ENCODE measurements around the gene MLH1. TPM values are rescaled to one million over a fixed set of nuclear protein-coding genes. Genes with fewer than 3 reads are reported as not detected.

The MLH1 gene
- total and polyA plus RNA-seq, 2 experiments from 2014 or later, result 27.8 to 36.3 TPM

- Histone ChIP-seq H3K4me2 (ENCODE audit: unreplicated experiment) (no peak overlapping the region), H3K27ac (no peak overlapping the region), H3K27me3 (replicated peaks; ENCODE audit: insufficient read depth) (no peaks in the 10 kb centered on the region), H3K9me3 (ENCODE audit: low read depth) (no peaks in the 10 kb centered on the region), H3K36me3 (ENCODE audit: low read depth) (peaks cover 12% of the 10 kb centered on the region), H4K20me1 (ENCODE audit: insufficient read depth) (no peaks in the 10 kb centered on the region), H3F3A (ENCODE audit: insufficient read depth) (peaks cover 35% of the 10 kb centered on the region), H3K4me1 (ENCODE audit: insufficient read depth) (peaks cover 27% of the 10 kb centered on the region), H3K4me3 (no peak overlapping the region), H2AFZ (no peak overlapping the region), H3K9me2 (ENCODE audit: insufficient read depth) (no peaks in the 10 kb centered on the region), H3K9ac (no peak overlapping the region), H3K79me2 (ENCODE audit: insufficient read depth) (peaks cover 77% of the 10 kb centered on the region)
- in situ Hi-C loops (cut with MboI), result no loop called here
- no peak for DNase-seq
- TF ChIP-seq EZH2phosphoT487 (IDR thresholded peaks at IDR 0.05; ENCODE audit: insufficient read depth, low read depth) (no peak), EZH2 (IDR thresholded peaks at IDR 0.05; ENCODE audit: insufficient read depth, poor library complexity, severe bottlenecking) (no peak)
Measured at GRCh38 chr3:37099469-37099868, 106.2 kb downstream of the MLH1 start.

DNA sequence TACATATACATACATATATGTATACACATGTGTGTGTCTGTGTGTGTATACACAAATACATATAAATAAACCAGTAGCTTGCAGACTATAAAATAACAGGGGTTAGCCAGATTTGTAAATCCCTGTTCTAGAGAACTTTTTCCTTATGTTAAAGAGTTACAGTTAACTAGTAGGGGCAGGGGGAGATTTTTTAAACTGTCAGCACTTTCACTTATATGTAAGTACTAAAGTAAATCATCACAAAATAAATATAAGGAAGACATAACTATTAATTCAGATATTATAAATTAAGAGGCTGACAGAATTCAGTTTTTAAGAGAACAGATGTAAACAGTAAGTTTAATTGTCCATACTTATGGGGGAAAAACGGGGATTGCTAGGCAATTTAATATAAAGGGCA, 107.1 kb downstream of the MLH1 start:
- Histone ChIP-seq H3K27ac (no peak overlapping the region), H3K79me2 (ENCODE audit: insufficient read depth) (peaks cover 79% of the 10 kb centered on the region), H3K9me3 (ENCODE audit: low read depth) (no peaks in the 10 kb centered on the region), H3K4me3 (no peak overlapping the region), H3K4me1 (ENCODE audit: insufficient read depth) (peaks cover 27% of the 10 kb centered on the region), H3K9me2 (ENCODE audit: insufficient read depth) (no peaks in the 10 kb centered on the region), H2AFZ (no peak overlapping the region), H3K36me3 (ENCODE audit: low read depth) (peaks cover 6% of the 10 kb centered on the region; the same call in 1 of the 2 replicates), H4K20me1 (ENCODE audit: insufficient read depth) (no peaks in the 10 kb centered on the region), H3K4me2 (ENCODE audit: unreplicated experiment) (no peak overlapping the region), H3K27me3 (replicated peaks; ENCODE audit: insufficient read depth) (no peaks in the 10 kb centered on the region), H3F3A (ENCODE audit: insufficient read depth) (peaks cover 35% of the 10 kb centered on the region), H3K9ac (no peak overlapping the region)
- in situ Hi-C loops (cut with MboI), result no loop called here
- whole genome bisulfite sequencing, 2 experiments (ENCODE audit: low coverage in 1 of 2, low lambda C conversion rate in 2 of 2, missing lambda C conversion rate in 2 of 2), result 95 to 100% methylated on average over 1 of the region's 1 CpG
- TF ChIP-seq EZH2phosphoT487 (IDR thresholded peaks at IDR 0.05; ENCODE audit: insufficient read depth, low read depth), result no peak
- TF ChIP-seq EZH2 (IDR thresholded peaks at IDR 0.05; ENCODE audit: insufficient read depth, poor library complexity, severe bottlenecking), result no peak
- DNase-seq, result no peak

Small RNA genes lying within 50 kb of the gene (small RNA-seq; reads per million reads assigned to genes)
- not detected for gene RF00019 (ENCODE audit: low read depth, low replicate concordance)
- not detected for gene RNU6ATAC4P (ENCODE audit: low read depth, low replicate concordance)

Other genes with a start within 250 kb of the MLH1 start
- gene DCLK3, start 229.0 kb upstream of the MLH1 start, total RNA-seq (2014; rRNA removed; shearing (Covaris generic)), result under 0.01 TPM in 1 of 2 replicates, not detected in the other
- gene DCLK3, start 229.0 kb upstream of the MLH1 start, polyA plus RNA-seq (2016; fragmentation: Nextera tagmentation; extraction: Ambion mirVana), result not detected in 2 replicates
- 6.6 and 10.3 TPM in 2 replicates for gene TRANK1, start 48.5 kb upstream of the MLH1 start, total RNA-seq (2014; rRNA removed; shearing (Covaris generic))
- 2.7 and 5.2 TPM in 2 replicates for gene TRANK1, start 48.5 kb upstream of the MLH1 start, polyA plus RNA-seq (2016; fragmentation: Nextera tagmentation; extraction: Ambion mirVana)
- 9.5 and 20.2 TPM in 2 replicates for gene EPM2AIP1, start 387 bp upstream of the MLH1 start, total RNA-seq (2014; rRNA removed; shearing (Covaris generic))
- gene EPM2AIP1, start 387 bp upstream of the MLH1 start, polyA plus RNA-seq (2016; fragmentation: Nextera tagmentation; extraction: Ambion mirVana), result 7.5 and 8.7 TPM in 2 replicates
- gene LRRFIP2, start 181.1 kb downstream of the MLH1 start, total RNA-seq (2014; rRNA removed; shearing (Covaris generic)), result 77.7 and 83.8 TPM in 2 replicates
- 73.1 and 77.6 TPM in 2 replicates for gene LRRFIP2, start 181.1 kb downstream of the MLH1 start, polyA plus RNA-seq (2016; fragmentation: Nextera tagmentation; extraction: Ambion mirVana)
- gene GOLGA4, start 249.8 kb downstream of the MLH1 start, total RNA-seq (2014; rRNA removed; shearing (Covaris generic)), result 34.5 and 41.6 TPM in 2 replicates
- gene GOLGA4, start 249.8 kb downstream of the MLH1 start, polyA plus RNA-seq (2016; fragmentation: Nextera tagmentation; extraction: Ambion mirVana), result 52.1 and 60.0 TPM in 2 replicates

All from GM23248 (cell line).